UCSD-AML1 (cell line): Measurements from ENCODE around the gene TRPM3.
A peak's percentile ranks its signal among the peaks of the same experiment; 100 is the strongest.

Experiments used
- DNase-seq: peaks from one replicate; lab custom pipeline; 2025; ENCODE audit not compliant: unreplicated experiment; lab: John Stamatoyannopoulos, UW

Gene TRPM3

DNA sequence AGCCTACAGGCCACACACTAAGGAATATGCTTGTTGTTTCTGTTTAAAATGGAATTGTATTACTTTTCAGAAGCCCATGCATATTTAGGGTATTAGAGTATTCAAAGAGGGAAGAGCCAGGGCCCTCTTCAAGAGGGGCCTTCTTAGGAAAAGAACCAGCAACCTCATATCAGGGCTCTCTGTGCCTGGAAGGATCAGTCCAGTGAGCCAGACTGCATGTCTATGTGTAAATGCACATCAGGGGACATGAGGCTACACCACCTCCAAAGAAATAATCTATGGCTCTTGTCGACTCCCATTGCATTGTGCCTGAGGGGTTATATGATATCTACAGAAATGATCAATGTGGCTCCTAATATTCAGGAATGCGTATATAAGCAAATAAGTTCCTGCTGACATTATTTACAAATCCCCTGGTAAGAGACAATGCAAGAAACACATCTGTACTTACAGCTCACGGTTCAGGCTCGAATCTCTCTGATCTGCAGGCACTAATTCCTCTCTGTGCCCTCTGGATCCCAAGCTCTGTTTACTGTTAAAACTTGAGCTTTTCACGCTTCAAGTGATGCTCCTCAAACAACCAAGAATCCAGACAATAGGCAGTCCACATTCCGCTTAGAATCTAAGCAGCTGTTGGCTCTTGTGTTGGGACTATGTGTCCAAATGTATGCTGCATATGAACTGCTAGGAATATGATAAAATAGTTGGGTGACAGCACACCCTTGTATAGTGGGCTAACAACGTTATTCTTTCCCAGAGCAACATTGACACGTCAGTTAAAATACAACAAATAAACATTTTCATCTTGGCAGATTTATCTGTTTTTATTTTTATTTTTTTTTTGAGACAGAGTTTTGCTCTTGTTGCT, 556.7 kb downstream of the TRPM3 start:
- DNase-seq, result no peak

DNA sequence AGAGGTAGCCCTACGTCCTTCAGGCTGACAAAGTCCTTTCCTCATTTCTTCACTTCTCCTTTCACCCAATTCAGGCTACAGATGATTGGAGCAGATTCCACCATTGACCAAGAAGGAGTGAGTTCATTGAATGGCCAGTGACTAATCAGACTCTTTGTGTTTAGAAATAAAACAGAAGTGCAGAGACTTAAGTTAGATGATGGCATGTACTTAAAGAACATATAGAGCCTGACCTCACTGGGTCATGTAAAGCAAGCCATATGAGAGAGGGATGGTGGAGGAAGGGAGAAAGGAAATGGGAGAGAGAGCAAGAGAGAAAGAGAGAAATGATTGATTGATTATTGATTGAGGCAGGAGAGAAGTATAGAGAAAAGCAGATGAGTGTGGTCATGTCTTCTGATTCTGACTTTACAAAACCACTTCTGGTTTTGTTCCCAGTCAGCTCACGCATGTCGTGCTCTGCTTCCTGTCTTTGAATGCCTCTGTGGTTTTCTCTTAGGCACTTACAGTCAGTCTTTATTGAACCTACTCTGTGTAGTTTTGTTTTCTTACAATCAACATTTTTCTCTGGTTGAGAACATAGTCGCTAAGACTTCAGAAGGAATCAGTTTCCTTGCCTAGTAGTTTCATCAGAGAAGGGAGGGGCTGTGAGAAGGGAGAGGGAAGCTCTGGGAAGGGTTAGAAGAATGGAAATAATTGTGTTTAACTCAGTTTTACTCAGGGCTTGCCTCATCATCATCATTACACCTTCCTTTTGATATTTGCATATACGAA, 557.8 kb downstream of the TRPM3 start:
- DNase-seq, result peak; percentile 28

DNA sequence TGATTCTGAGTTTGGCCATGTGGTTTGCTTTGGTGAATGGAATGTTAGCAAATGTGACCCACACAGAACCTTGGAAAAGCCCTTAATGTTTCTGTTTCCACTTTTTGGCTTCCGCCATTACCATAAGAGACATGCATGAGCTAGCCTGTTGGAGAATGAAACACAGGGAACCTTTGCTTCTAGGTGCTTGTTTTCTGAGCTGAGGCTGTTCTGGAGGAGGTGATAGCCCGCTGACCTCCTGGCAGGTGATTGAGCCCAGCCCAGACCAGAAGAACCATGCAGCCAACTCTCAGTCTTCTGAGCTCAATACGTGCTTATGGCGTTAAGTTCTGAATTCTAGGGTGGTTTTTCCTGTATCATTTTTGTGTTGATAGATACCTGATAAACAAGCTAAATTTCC, 558.4 kb downstream of the TRPM3 start:
- no peak for DNase-seq

DNA sequence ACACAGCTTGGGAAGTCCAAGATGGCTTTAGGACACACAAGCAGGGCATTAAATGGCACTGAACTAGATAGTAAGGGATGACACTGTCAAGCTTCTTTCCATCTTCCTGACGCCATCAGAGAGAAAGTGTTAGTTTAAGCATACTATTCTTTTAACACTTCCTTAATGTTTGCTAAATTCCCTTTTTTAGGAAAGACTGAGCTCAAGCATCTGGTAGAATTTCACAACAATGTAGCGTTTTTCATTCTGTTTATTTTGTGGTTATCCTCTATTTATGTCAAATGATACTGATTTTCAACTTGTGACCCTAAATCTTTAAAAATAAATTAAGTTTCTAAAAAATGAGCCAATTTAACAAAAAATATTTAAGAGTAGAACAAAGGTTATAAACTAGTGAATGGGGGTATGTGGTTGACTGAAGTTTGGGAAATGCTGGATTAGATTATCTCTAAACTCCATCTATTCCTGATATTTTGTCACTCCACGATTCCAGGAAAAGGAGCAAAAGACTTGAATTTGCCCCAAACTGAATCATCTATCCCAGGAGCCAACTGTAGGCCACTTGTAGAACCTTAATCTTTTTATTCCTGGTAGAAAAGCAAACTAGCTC, 559.5 kb downstream of the TRPM3 start:
- no peak for DNase-seq

DNA sequence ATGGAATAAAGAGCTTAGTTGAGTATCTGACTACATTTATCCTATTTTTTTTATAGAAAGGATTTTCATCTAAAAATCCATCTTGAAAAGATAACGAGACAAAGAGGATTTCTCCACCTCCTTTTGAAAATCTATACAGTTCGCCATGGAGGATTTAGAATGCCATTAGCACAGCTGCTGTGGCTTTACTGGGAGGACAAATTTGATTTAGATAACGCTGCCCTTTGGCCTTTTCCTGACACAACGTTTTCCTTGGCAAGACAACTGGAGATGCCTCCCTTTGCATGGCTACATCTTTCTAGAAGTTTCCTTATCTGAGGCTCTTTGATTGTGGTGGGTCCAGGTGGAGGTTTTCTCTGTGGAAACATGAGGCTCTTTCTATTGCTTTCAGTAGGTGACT, 560.3 kb downstream of the TRPM3 start:
- no peak for DNase-seq

DNA sequence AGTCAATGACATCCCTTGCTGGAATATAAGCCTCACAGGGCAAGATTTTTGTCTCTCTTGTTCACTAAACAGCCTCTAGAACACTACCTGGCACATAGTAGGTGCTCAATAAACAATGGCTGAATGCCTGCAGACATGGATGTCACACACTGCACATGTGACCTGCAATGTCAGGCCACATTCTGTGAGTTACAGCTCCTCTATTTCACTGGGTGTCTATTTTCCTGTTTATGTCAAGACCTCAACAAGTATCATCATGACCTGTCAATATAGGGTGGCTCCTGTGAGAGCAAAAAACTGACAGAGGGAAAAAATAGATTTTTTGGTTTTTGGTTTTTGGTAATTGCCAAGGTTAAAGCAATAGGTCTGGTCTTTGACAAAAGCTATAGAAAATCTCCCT, 562.3 kb downstream of the TRPM3 start:
- no peak for DNase-seq

DNA sequence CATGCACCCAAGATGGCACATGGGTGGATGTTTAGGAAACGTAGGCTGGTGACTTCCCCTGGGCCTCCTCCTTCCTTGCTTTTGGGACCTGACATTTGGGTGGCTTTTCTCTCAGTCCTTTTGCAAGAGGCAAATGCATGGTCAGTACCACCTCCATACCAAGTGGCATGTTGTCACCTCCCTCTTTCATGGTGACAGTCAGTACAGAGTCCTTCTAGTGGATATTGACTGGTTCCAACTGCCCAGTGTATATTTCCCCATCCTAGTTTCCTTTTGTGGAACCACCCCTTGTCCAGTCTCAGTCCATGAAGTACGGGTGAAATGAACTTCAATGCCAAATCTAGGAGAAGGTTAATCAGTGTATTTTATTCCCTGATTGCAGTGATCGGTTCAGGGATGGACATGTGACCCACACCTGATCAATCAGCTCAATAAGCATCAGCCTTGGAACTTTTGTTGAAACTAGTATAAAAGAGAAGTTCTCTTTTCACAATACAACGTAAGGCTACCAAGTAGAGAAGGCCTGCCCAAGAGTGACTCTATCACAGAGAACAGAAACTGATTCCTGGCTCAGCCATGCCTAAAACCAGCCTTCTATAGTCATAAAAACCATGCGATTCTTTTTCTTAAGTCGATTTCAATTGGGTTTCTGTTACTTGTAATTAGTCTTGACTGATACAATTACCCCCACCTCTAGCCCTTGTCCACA, 563.6 kb downstream of the TRPM3 start:
- DNase-seq, result no peak

DNA sequence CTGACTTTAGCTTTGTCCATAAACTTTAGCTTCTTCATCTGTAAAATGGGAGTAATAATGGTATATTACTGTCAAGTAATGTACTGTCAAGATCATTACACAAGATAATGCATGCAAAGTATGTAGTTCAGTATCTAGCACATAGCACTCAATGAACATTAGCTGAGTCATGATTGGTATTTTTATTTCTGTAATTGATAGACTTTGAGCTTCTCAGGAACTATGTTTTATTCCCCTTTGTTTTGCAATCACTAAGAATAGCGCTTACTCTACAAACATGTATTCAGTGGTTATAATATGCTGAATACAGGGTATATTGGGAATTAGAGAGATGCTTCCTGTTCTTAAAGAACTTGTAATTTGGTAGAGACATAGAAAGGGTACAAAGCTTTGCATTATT, 564.6 kb downstream of the TRPM3 start:
- no peak for DNase-seq

DNA sequence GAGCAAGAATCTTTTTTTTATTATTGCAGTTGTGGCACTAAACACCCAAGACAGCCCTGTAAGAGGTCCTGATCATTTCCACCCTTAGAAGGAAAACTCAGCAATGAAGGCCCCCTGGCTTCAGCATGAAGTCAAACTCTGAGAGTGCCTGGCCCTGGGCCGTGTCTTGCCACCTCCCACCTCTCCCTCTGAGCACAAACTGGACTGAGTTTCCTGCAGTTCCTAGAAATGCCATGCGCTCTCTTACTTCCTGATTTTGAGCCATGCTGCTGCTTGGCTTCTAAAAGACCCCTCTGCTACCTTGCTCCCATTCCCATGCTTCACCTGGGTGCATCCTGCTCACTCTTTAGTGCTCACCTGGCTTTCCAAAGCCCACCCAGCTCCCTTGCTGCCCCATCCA, 566.5 kb downstream of the TRPM3 start:
- DNase-seq, result peak; percentile 32

DNA sequence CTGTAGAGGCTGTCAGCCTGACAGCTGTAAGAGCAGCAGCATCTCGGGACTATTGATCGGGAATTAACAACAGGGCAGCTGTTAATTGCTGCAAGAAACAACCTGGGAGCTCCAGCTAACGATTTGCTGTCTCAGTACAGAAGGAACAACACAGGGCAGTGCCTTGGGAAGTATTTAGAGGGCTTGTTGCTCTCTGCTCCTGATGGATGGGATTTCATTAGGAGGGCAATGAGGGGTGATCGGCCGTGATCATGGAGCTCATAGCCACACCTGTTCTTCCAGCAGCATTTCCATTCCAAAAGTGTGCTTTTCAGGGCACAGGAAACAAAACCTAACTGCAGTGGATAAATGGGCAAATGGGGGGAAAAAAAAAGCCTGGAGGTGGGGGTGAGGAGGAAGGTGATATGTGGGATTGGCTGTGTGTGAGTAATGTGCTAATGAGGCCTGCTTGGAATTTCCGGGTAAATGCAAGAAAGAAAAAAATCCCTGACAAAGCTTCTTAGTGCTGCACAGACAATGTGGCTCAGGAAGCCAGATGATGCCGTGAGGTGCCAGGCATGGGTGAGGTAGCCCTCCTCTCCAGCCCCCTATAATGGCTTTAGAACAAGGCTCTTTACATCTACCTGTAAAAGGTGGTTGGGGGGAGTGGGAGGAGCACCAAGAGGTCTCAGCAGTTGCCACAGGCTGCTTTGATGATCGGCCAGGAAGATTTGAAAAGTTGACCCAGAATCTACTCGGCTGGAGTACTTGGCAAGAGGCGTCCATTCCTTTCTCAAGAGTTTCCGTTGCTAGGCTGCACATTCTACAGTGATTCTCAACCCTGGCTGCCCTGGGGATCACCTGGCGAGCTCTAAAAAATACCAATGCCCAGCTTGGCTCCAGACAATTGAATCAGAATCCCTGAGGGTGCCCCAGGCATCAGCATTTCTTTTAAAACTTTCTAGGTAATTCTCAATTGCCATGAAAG, 567.4 kb downstream of the TRPM3 start:
- no peak for DNase-seq

DNA sequence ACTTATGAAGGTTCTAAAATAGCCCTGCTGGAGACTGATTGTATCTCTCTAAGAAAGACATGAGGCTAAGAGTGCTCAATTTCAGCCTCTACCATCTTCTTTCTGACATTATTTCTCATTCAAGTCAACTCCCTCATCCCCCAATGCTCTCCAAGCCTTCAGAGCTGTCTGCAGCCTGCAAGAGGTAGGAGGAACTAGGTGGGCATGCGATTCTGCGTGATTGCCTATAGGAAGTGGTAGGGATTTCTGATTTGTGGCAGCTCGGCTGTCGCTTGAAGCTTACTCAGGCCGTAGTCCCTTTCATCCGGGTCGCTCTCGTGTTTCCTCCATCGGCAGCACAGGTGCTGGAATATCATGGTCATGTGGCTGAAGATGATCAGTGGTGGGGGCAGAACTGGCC, 568.9 kb downstream of the TRPM3 start:
- DNase-seq, result no peak

DNA sequence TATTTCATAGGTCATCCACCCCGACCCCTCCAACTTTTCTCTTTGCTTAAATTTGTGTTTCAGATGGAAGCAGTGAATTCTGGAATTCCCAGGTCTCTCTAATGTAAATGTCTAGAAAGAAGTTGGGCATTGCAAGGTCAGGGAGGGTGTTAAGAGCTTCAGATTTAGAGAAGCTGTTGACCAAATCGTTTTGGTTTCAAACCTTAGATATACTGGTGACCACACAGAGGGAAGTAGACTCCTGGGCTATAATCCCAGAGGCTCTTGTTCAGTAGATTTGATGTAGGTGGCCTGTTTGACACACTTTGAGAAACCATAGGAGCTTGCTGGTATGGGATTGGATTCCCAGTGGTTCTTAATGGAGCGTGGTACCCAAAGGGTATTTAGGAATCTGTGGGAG, 569.6 kb downstream of the TRPM3 start:
- no peak for DNase-seq

DNA sequence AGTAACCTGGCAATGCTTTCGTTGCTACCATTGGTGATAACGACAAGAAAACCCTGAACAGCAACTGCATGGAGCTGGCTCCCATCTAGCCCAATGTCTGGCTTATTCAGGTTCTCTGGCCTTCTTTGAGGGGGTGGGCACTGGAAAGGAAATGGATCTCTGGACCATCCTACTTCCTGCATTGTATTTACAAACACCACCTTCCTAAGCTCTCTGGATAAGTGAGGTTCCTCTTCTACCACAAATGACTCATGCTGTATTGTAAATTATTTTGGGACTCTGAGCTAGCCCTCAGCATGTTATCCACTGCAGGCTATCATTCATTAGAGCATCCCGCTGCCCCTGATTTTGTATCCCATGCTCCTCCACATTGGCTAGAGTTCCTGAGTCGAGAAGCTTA, 570.0 kb downstream of the TRPM3 start:
- no peak for DNase-seq

DNA sequence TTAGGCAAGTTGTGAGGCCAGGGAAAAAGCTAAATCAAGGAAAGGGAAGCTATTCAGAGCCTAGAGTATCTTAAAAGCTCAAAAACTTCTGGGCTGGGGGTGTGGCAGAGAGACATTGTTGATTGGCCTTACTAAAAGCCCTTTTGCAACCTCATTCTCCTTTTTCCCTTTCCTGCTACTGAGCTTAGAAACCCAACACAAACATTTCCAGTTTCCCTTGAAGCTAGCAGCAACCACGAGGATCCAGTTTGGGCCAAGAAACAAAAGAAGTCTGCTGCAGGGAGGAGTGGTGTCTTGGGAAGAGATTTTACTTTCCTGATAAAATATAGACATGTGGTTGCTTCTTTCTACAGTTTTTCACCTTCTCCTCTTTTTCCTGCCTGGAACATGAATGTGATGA, 571.5 kb downstream of the TRPM3 start:
- DNase-seq, result no peak

DNA sequence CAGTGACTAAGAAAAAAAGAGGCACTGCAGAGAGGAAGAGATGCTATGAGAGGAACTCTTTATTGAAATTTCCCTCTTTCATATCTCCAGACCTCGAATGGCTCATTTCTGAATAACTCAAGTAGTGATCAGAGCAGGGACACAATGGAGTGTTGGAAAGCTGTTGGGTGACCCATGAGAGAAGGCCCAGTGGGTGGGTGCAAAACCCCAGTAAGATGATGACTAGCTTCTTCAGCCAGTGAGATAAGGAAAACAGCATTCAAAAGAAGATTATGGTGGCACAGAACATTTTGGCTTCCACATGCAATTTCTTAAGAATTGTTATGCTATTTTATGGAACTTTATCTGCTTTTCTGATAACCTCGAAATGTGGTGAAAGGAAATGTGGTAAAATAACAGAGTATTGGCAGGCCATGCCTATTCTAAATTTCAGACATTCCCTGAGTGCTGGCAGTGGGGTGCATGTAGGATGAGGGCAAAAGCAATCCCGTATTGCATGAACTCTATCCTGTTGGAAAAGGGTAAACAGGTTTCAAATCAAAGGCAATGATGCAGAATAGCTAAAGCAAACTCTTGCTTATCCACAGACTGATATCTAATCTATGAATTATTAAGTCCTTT, 579.0 kb downstream of the TRPM3 start:
- DNase-seq, result no peak

DNA sequence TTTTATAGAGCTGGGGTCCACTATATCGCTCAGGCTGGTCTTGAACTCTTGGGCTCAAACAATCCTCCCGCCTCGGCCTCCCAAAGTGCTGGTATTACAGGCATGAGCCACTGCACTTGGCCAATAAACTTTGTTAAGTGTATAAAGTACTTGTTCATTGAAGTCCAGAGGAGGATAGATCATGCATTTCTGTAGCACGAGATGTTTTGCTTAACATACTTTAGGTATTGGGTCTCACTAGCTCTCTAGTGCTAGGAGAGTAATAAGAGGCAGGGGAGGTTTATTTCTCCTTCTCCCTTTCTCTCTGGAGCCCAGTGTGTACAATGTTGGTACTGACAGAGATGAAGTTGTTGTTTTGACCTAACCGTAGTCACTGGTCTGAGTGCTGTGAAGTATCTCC, 581.4 kb downstream of the TRPM3 start:
- no peak for DNase-seq

DNA sequence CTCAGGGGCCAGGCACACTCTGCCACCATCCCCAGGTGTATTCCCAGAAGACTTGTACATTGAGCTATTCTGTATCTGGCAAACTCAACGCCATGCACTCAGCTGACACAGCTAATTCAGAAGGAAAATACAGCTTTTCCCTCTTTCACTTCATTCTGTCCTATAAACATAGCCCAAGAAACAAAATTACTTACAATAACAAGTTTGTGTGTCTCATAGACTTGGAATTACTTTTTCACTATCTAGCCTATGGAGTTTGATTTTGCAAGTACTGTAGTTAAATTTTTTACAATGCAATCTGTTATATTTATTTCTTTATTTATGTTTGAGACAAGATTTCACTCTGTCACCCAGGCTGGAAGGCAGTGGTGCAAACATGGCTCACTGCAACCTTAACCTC, 581.9 kb downstream of the TRPM3 start:
- DNase-seq, result no peak

DNA sequence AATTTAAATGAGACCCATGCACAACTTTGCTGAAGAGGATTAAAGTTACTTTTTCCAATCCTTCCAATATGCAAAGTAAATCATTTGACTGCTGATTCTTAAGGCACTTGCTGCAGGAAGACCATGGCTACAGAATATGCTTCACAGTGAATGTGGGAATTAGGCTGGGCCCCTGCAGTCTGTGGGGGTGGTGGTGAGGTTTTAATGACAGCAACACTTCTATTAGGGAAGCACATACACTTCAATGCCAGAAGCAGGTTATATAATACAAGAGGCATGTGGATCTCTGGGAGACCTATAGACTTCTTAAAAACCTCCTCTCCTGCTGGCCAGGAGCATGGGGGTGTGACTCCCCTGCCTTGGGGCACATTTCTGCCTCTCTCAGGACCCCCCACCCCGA, 582.4 kb downstream of the TRPM3 start:
- DNase-seq, result no peak

DNA sequence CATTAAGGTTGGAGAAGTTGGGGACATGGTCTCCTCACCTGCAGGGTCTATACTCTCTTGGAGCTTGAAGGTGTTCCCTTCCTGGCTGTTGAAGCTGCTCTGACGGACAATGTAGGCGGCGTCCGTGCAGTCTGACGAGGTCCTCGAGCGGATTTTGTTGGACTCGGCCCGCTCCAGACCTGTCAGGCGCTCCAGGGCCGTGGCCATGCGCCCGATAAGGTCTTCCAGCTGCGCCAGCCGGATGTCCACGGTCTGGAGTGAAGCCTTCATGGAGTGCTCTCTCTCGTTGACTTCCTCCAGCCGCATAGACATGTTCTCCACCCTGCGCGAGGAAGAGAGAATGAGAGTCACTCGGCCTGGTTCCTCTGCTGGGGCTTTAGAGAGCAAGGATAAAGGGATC, 584.3 kb downstream of the TRPM3 start:
- DNase-seq, result no peak
